Measurements from ENCODE around the gene ZNF407.

ZNF407 gene

GRCh38 chr18:74679006-74679678 lies 81.5 kb downstream of the ZNF407 start:
- DNase-seq (ENCODE audit: low read depth in 1 of 2, low spot score in 1 of 2) = no peak
- no peak overlapping the region for H3K27ac ChIP-seq (replicated peaks)
- H3K4me3 ChIP-seq (replicated peaks; ENCODE audit: insufficient read depth, low read length) = no peak overlapping the region
- H3K27me3 ChIP-seq (ENCODE audit: insufficient read depth, poor library complexity, severe bottlenecking) = no peaks in the 10 kb centered on the region
- TF ChIP-seq CTCF (IDR thresholded peaks at IDR 0.05; ENCODE audit: insufficient read depth, low read length) (no peak), SPI1 (IDR thresholded peaks at IDR 0.05; ENCODE audit: borderline replicate concordance, low read depth) (no peak), POLR2AphosphoS5 (IDR thresholded peaks at IDR 0.05; ENCODE audit: low read depth) (no peak), GABPA (IDR thresholded peaks at IDR 0.05; ENCODE audit: low read depth) (no peak), REST (IDR thresholded peaks at IDR 0.05; ENCODE audit: insufficient replicate concordance, low read depth) (no peak)

- Histone ChIP-seq H3K4me3 (replicated peaks; ENCODE audit: insufficient read depth, low read length) (no peak overlapping the region), H3K27ac (replicated peaks) (no peak overlapping the region), H3K27me3 (ENCODE audit: insufficient read depth, poor library complexity, severe bottlenecking) (no peaks in the 10 kb centered on the region)
- no peak for DNase-seq (ENCODE audit: low read depth in 1 of 2, low spot score in 1 of 2)
- no peak for TF ChIP-seq CTCF (IDR thresholded peaks at IDR 0.05; ENCODE audit: insufficient read depth, low read length)
- TF ChIP-seq GABPA (IDR thresholded peaks at IDR 0.05; ENCODE audit: low read depth) = no peak
- TF ChIP-seq POLR2AphosphoS5 (IDR thresholded peaks at IDR 0.05; ENCODE audit: low read depth) = no peak
- TF ChIP-seq SPI1 (IDR thresholded peaks at IDR 0.05; ENCODE audit: borderline replicate concordance, low read depth) = no peak
- TF ChIP-seq REST (IDR thresholded peaks at IDR 0.05; ENCODE audit: insufficient replicate concordance, low read depth) = no peak
Measured at GRCh38 chr18:74679679-74680076, 82.0 kb downstream of the ZNF407 start.

- Histone ChIP-seq H3K27me3 (ENCODE audit: insufficient read depth, poor library complexity, severe bottlenecking) (no peaks in the 10 kb centered on the region), H3K27ac (replicated peaks) (no peak overlapping the region), H3K4me3 (replicated peaks; ENCODE audit: insufficient read depth, low read length) (no peak overlapping the region)
- TF ChIP-seq GABPA (IDR thresholded peaks at IDR 0.05; ENCODE audit: low read depth) = no peak
- no peak for TF ChIP-seq CTCF (IDR thresholded peaks at IDR 0.05; ENCODE audit: insufficient read depth, low read length)
- no peak for TF ChIP-seq SPI1 (IDR thresholded peaks at IDR 0.05; ENCODE audit: borderline replicate concordance, low read depth)
- TF ChIP-seq REST (IDR thresholded peaks at IDR 0.05; ENCODE audit: insufficient replicate concordance, low read depth) = no peak
- no peak for TF ChIP-seq POLR2AphosphoS5 (IDR thresholded peaks at IDR 0.05; ENCODE audit: low read depth)
- no peak for DNase-seq (ENCODE audit: low read depth in 1 of 2, low spot score in 1 of 2)
Measured at GRCh38 chr18:74682141-74682990, 84.7 kb downstream of the ZNF407 start.
